ENCODE data around the gene MATN4. TPM values are rescaled to one million over a fixed set of nuclear protein-coding genes. Genes with fewer than 3 reads are reported as not detected.

MATN4 gene
- total RNA-seq, 1 experiment from 2014 or later, result 0.33 TPM

DNA sequence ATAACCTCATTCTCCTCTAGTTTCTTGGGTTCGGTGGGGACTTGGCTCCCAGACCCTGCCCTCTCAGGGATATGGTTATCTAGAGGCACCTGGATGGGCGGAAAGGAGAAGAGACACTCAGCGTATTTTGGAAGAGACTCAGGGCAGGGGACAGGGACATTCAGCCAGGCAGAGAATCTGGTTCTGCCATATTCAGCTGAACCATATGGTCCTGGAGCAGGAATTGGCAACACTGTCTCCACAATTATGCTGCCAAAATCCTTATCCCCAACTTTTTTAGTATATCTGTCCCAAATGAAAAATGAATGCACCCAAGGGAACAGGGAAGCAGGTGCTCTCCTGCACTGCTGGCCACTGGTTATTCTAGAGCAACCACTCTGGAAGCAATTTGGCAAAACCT, 22.4 kb upstream of the MATN4 start:
- H3K27ac ChIP-seq, result no peak overlapping the region
- no peak overlapping the region for H2AFZ ChIP-seq
- no peaks in the 10 kb centered on the region for H3K9me2 ChIP-seq (ENCODE audit: insufficient read depth)
- peaks cover 14% of the 10 kb centered on the region for H3K79me2 ChIP-seq (ENCODE audit: low read depth)
- H3K4me1 ChIP-seq (replicated peaks; ENCODE audit: insufficient read depth), result peaks cover 13% of the 10 kb centered on the region
- CTCF ChIA-PET, result no interaction called here
- no peaks in the 10 kb centered on the region for H3K9me3 ChIP-seq (ENCODE audit: insufficient read depth, low read depth)
- no peak overlapping the region for H3K4me3 ChIP-seq
- TF ChIP-seq EZH2 (IDR thresholded peaks at IDR 0.05; ENCODE audit: low read depth), result no peak
- TF ChIP-seq, protein P1, sequence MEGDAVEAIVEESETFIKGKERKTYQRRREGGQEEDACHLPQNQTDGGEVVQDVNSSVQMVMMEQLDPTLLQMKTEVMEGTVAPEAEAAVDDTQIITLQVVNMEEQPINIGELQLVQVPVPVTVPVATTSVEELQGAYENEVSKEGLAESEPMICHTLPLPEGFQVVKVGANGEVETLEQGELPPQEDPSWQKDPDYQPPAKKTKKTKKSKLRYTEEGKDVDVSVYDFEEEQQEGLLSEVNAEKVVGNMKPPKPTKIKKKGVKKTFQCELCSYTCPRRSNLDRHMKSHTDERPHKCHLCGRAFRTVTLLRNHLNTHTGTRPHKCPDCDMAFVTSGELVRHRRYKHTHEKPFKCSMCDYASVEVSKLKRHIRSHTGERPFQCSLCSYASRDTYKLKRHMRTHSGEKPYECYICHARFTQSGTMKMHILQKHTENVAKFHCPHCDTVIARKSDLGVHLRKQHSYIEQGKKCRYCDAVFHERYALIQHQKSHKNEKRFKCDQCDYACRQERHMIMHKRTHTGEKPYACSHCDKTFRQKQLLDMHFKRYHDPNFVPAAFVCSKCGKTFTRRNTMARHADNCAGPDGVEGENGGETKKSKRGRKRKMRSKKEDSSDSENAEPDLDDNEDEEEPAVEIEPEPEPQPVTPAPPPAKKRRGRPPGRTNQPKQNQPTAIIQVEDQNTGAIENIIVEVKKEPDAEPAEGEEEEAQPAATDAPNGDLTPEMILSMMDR (conservative IDR thresholded peaks at IDR 0.05), result no peak
- no TSS peak for BruUV-seq (replicated peaks)
- peaks cover 51% of the 10 kb centered on the region for H3K36me3 ChIP-seq (ENCODE audit: low read depth)
- POLR2A ChIA-PET (ENCODE audit: unreplicated experiment), result interaction anchor here (0.6 kb wide), 1 partner anchor 32 kb away, joined by 3 read pairs; no protein-coding TSS in a partner anchor
- no peak for DNase-seq
- H3K27me3 ChIP-seq (ENCODE audit: insufficient read depth, low read depth), result no peaks in the 10 kb centered on the region
- peaks cover 6% of the 10 kb centered on the region; the same call in 1 of the 2 replicates for H4K20me1 ChIP-seq (ENCODE audit: insufficient read depth)
- intact Hi-C loops (cut with micrococcal nuclease; ENCODE audit: unreplicated experiment), result no loop called here
- peaks cover 30% of the 10 kb centered on the region; the same call in 1 of the 2 replicates for H3F3A ChIP-seq (ENCODE audit: insufficient read depth, low read depth)
- H3K4me2 ChIP-seq, result no peak overlapping the region

DNA sequence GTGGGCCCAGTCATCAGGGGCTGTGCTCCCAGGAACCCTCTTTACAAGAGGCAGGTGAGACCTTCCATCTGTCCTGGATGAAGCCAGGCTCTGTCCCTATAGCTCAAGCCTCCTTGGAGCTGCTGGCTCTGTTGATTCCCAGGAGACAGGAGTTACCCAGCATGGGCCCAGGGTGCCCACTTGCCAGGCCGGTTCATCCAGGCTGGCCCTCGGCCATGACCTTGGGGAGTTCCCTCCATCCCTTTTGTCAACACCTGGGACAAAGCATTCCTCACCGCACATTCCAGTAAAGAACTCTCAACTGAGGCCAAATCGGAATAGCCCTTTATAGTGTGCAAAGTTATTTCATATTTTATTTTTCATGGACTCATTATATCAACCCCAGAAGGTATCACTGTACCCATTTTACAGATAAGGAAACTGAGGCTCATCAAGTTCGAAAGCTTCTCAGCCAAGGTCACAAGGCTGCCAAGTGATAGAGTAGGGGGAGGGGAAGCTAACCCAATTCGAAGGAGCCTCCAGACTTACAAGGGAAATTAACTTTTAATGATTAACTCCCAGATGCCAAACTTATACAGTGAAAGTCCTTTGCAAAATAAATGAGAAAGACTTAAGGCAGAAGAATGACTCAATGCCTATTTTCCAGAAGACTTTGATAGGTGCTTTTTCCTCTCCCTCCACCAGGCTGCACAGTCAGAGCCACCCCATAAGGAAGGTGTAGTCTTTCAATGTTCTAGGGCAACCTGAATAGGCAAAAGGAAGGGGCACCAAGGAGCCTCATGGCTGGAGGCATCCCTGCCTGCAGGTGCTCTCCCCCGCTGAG, 21.6 kb upstream of the MATN4 start:
- Histone ChIP-seq H3K9me2 (ENCODE audit: insufficient read depth) (no peaks in the 10 kb centered on the region), H3F3A (ENCODE audit: insufficient read depth, low read depth) (peaks cover 30% of the 10 kb centered on the region), H3K4me2 (no peak overlapping the region), H2AFZ (no peak overlapping the region), H3K27me3 (ENCODE audit: insufficient read depth, low read depth) (no peaks in the 10 kb centered on the region), H3K4me1 (replicated peaks; ENCODE audit: insufficient read depth) (peaks cover 13% of the 10 kb centered on the region), H4K20me1 (ENCODE audit: insufficient read depth) (peaks cover 6% of the 10 kb centered on the region; the same call in 1 of the 2 replicates), H3K79me2 (ENCODE audit: low read depth) (peaks cover 6% of the 10 kb centered on the region), H3K4me3 (no peak overlapping the region), H3K9me3 (ENCODE audit: insufficient read depth, low read depth) (no peaks in the 10 kb centered on the region), H3K27ac (no peak overlapping the region), H3K36me3 (ENCODE audit: low read depth) (peaks cover 43% of the 10 kb centered on the region)
- BruUV-seq (replicated peaks), result no TSS peak
- ChIA-PET CTCF (interaction anchor here (0.6 kb wide), 1 partner anchor 45 kb away, joined by 4 read pairs; no protein-coding TSS in a partner anchor), POLR2A (ENCODE audit: unreplicated experiment) (interaction anchor here (0.6 kb wide), 1 partner anchor 462 kb away, joined by 4 read pairs; the partner anchor contains the start of genes DNTTIP1 and WFDC3)
- intact Hi-C loops (cut with micrococcal nuclease; ENCODE audit: unreplicated experiment), result loop anchor here (2.0 kb wide), 1 partner anchor 15 kb away; no protein-coding TSS in a partner anchor
- no peak for TF ChIP-seq EZH2 (IDR thresholded peaks at IDR 0.05; ENCODE audit: low read depth)
- TF ChIP-seq, protein P1 (conservative IDR thresholded peaks at IDR 0.05), result no peak
- DNase-seq, result peak; percentile 47 to 81

DNA sequence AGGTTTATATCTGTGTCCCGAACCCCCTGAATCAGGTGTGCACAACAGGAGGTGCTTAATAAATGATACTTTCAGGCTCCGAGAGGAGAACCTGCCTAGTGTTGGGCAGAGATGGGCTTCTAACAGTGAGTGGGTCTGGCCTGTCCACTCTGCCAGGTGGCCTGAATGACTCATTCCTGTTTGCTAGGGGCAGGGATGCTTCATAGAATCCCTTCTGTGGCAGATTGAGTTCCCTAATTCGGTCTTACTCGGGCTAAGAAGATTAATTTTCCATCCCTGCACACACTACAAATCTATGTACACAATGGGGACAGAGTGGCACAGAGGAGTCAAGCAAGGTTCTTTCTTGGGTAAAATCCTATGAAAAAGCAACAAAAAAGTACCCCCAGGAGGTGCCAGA, 20.4 kb upstream of the MATN4 start:
- BruUV-seq (replicated peaks), result no TSS peak

More for the DNA sequence above, 20.4 kb upstream of the MATN4 start:
- Histone ChIP-seq H3K9me2 (ENCODE audit: insufficient read depth) (no peaks in the 10 kb centered on the region), H2AFZ (no peak overlapping the region), H3K4me1 (replicated peaks; ENCODE audit: insufficient read depth) (peaks cover 13% of the 10 kb centered on the region), H3K36me3 (ENCODE audit: low read depth) (peaks cover 37% of the 10 kb centered on the region), H3K79me2 (ENCODE audit: low read depth) (no peaks in the 10 kb centered on the region), H3K27ac (no peak overlapping the region), H3F3A (ENCODE audit: insufficient read depth, low read depth) (peaks cover 41% of the 10 kb centered on the region), H4K20me1 (ENCODE audit: insufficient read depth) (peaks cover 6% of the 10 kb centered on the region; the same call in 1 of the 2 replicates), H3K9me3 (ENCODE audit: insufficient read depth, low read depth) (no peaks in the 10 kb centered on the region), H3K4me2 (no peak overlapping the region), H3K4me3 (no peak overlapping the region), H3K27me3 (ENCODE audit: insufficient read depth, low read depth) (no peaks in the 10 kb centered on the region)
- DNase-seq, result no peak
- ChIA-PET POLR2A (ENCODE audit: unreplicated experiment) (no interaction called here), CTCF (no interaction called here)
- no peak for TF ChIP-seq EZH2 (IDR thresholded peaks at IDR 0.05; ENCODE audit: low read depth)
- TF ChIP-seq, protein P1 (conservative IDR thresholded peaks at IDR 0.05), result no peak
- intact Hi-C loops (cut with micrococcal nuclease; ENCODE audit: unreplicated experiment), result loop anchor here (2.0 kb wide), 1 partner anchor 16 kb away; no protein-coding TSS in a partner anchor
